H1 (cell line): Measurements from ENCODE around the gene PRDX2. TPM values are rescaled to one million over a fixed set of nuclear protein-coding genes. Genes with fewer than 3 reads are reported as not detected.

ENCODE experiments used
- CTCF ChIA-PET: fragments of 300-600 bp; sonication (Branson Sonifier 250); formaldehyde crosslinking; loops from one replicate; lab custom pipeline; 2021; ENCODE audit not compliant: partially characterized antibody; lab: Charles Lee
- POLR2A ChIA-PET: fragments of 300-600 bp; sonication (Branson Sonifier 250); formaldehyde crosslinking; loops from one replicate; lab custom pipeline; 2021; ENCODE audit warnings: inconsistent platforms; ENCODE audit not compliant: partially characterized antibody; lab: Charles Lee
- DNase-seq, 2 experiments: peaks; one replicate each; pipeline versions ENCODE4 v3.0.0 to v3.0.0-alpha.2; 2010 to 2022; ENCODE audit warnings: low spot score in 2 of 2, low read depth in 1 of 2, mixed read lengths in 1 of 2
- FAIRE-seq: peaks from 2 replicates; lab custom pipeline; 2011; peaks lifted over from hg19 to GRCh38; lab: Jason Lieb, UNC
- H2AFZ ChIP-seq: 2 replicates; pipeline ENCODE4 v1.8.1; 2012; ENCODE audit warnings: low read length, inconsistent platforms
- H2AK5ac ChIP-seq: 2 replicates; pipeline ENCODE4 v1.6.1; 2013; ENCODE audit warnings: low read depth, low read length
- H2BK120ac ChIP-seq: replicated peaks from 2 replicates; pipeline ENCODE3; 2013; ENCODE audit warnings: low read depth, low read length, inconsistent platforms
- H2BK12ac ChIP-seq: 2 replicates; pipeline ENCODE4 v1.6.1; 2013; ENCODE audit warnings: low read depth, low read length
- H2BK15ac ChIP-seq: 2 replicates; pipeline ENCODE4 v1.6.1; 2013; ENCODE audit warnings: low read length
- H2BK20ac ChIP-seq: 2 replicates; pipeline ENCODE4 v1.6.1; 2013; ENCODE audit warnings: low read length
- H2BK5ac ChIP-seq: 2 replicates; pipeline ENCODE4 v1.6.1; 2013; ENCODE audit warnings: low read depth, low read length
- H3K14ac ChIP-seq: 2 replicates; pipeline ENCODE4 v1.6.1; 2013; ENCODE audit warnings: inconsistent platforms; ENCODE audit not compliant: insufficient read length
- H3K18ac ChIP-seq: 2 replicates; pipeline ENCODE4 v1.6.1; 2013; ENCODE audit warnings: low read length; ENCODE audit errors: extremely low read depth
- H3K23ac ChIP-seq: 2 replicates; pipeline ENCODE4 v1.6.1; 2013; ENCODE audit warnings: inconsistent platforms; ENCODE audit not compliant: insufficient read length
- H3K23me2 ChIP-seq: 2 replicates; pipeline ENCODE4 v1.6.1; 2013; ENCODE audit warnings: low read depth, low read length
- H3K27ac ChIP-seq: 2 replicates; pipeline ENCODE4 v1.6.1; 2011; ENCODE audit warnings: low read depth, low read length, inconsistent platforms
- H3K27me3 ChIP-seq, 4 experiments: replicated peaks in 1 of 4; 1 replicate in 1 of 4; 2 replicates in 3 of 4; pipeline versions ENCODE4 v1.6.1 to v1.8.1; 2011 to 2013; ENCODE audit warnings: low read length in 3 of 4, mild to moderate bottlenecking in 3 of 4, inconsistent platforms in 2 of 4, mixed read lengths in 2 of 4, moderate library complexity in 1 of 4; ENCODE audit not compliant: control insufficient read depth in 3 of 4, insufficient read depth in 3 of 4; ENCODE audit errors: extremely low read depth in 1 of 4
- H3K36me3 ChIP-seq, 4 experiments: 2 replicates each; pipeline versions ENCODE4 v1.6.1 to v1.8.1; 2011 to 2013; ENCODE audit warnings: mild to moderate bottlenecking in 4 of 4, low read length in 3 of 4, moderate library complexity in 2 of 4, control low read depth in 1 of 4, inconsistent platforms in 1 of 4; ENCODE audit not compliant: insufficient read depth in 4 of 4, control insufficient read depth in 2 of 4
- H3K4ac ChIP-seq: replicated peaks from 2 replicates; pipeline ENCODE3; 2013; ENCODE audit warnings: low read length, low read depth, mixed read lengths, inconsistent platforms; ENCODE audit not compliant: insufficient read length
- H3K4me1 ChIP-seq, 4 experiments: replicated peaks in 1 of 4; 1 replicate in 1 of 4; 2 replicates in 3 of 4; pipeline versions ENCODE4 v1.6.1 to v1.8.1; 2011 to 2013; ENCODE audit warnings: low read length in 3 of 4, inconsistent platforms in 2 of 4, mixed read lengths in 1 of 4; ENCODE audit not compliant: insufficient read depth in 4 of 4, control insufficient read depth in 3 of 4
- H3K4me2 ChIP-seq, 2 experiments: 2 replicates each; pipeline versions ENCODE4 v1.6.1 to v1.8.1; 2011 to 2013; ENCODE audit warnings: low read depth in 2 of 2, low read length in 2 of 2, control low read depth in 1 of 2, inconsistent platforms in 1 of 2, mild to moderate bottlenecking in 1 of 2; ENCODE audit not compliant: insufficient read depth in 1 of 2
- H3K4me3 ChIP-seq, 4 experiments: fragments of 200-600, 300-600 bp in 1 of 4; sonication (generic), shearing (Covaris generic), sonication (Bioruptor Twin) in 1 of 4; 2 replicates each; pipeline versions ENCODE4 v1.5.1 to v1.8.1; 2011 to 2016; ENCODE audit warnings: low read length in 4 of 4, low read depth in 3 of 4, control low read depth in 2 of 4, inconsistent platforms in 2 of 4, mild to moderate bottlenecking in 2 of 4, mixed read lengths in 1 of 4, moderate library complexity in 1 of 4; ENCODE audit not compliant: insufficient read depth in 2 of 4; ENCODE audit errors: extremely low read depth in 1 of 4
- H3K56ac ChIP-seq: replicated peaks from 2 replicates; pipeline ENCODE3; 2013; ENCODE audit warnings: low read depth, mild to moderate bottlenecking, mixed read lengths, low read length, inconsistent platforms; ENCODE audit not compliant: insufficient read length
- H3K79me1 ChIP-seq: 2 replicates; pipeline ENCODE4 v1.6.1; 2013; ENCODE audit warnings: low read depth, low read length, control low read depth
- H3K79me2 ChIP-seq, 2 experiments: 2 replicates each; pipeline versions ENCODE4 v1.6.1 to v1.8.1; 2012 to 2013; ENCODE audit warnings: low read length in 2 of 2, mild to moderate bottlenecking in 2 of 2, inconsistent platforms in 1 of 2; ENCODE audit not compliant: insufficient read depth in 2 of 2, control insufficient read depth in 1 of 2
- H3K9ac ChIP-seq, 4 experiments: replicated peaks in 1 of 4; 1 replicate in 1 of 4; 2 replicates in 3 of 4; pipeline versions ENCODE4 v1.6.1 to v1.8.1; 2011 to 2013; ENCODE audit warnings: low read depth in 3 of 4, low read length in 3 of 4, control low read depth in 2 of 4, mild to moderate bottlenecking in 2 of 4, moderate library complexity in 2 of 4, inconsistent platforms in 1 of 4; ENCODE audit errors: extremely low read depth in 1 of 4
- H3K9me3 ChIP-seq, 2 experiments: 2 replicates each; pipeline versions ENCODE4 v1.6.1 to v1.8.1; 2012 to 2013; ENCODE audit warnings: mild to moderate bottlenecking in 2 of 2, moderate library complexity in 2 of 2, control low read depth in 1 of 2, inconsistent platforms in 1 of 2, low read depth in 1 of 2, low read length in 1 of 2, mixed read lengths in 1 of 2; ENCODE audit not compliant: insufficient read depth in 2 of 2
- H4K20me1 ChIP-seq, 2 experiments: replicated peaks in 1 of 2; 2 replicates each; pipeline versions ENCODE3 to v1.8.1; 2011 to 2013; ENCODE audit warnings: inconsistent platforms in 2 of 2, low read length in 2 of 2, mild to moderate bottlenecking in 1 of 2; ENCODE audit not compliant: insufficient read depth in 2 of 2, control insufficient read depth in 1 of 2
- H4K5ac ChIP-seq: 2 replicates; pipeline ENCODE4 v1.6.1; 2013; ENCODE audit warnings: low read length, low read depth, mixed read lengths, inconsistent platforms; ENCODE audit not compliant: insufficient read length
- H4K8ac ChIP-seq: 2 replicates; pipeline ENCODE4 v1.8.0; 2013; ENCODE audit warnings: mild to moderate bottlenecking, moderate library complexity, low read length, inconsistent platforms; ENCODE audit not compliant: insufficient read depth; ENCODE audit errors: extremely low read depth
- H4K91ac ChIP-seq: replicated peaks from 2 replicates; pipeline ENCODE3; 2013; ENCODE audit warnings: low read length, mixed read lengths, inconsistent platforms; ENCODE audit not compliant: insufficient read length
- ATF3 ChIP-seq: IDR thresholded peaks from 2 replicates; pipeline ENCODE4 v1.6.1; 2011; ENCODE audit warnings: low read depth, mild to moderate bottlenecking, low read length; ENCODE audit not compliant: insufficient read depth
- POLR2AphosphoS5 ChIP-seq: IDR thresholded peaks from 2 replicates; pipeline ENCODE4 v1.6.1; 2011; ENCODE audit warnings: low read depth, low read length
- RAD21 ChIP-seq, 2 experiments: IDR thresholded peaks in 1 of 2; conservative IDR thresholded peaks in 1 of 2; 2 replicates each; pipeline ENCODE4 v1.6.1; 2011; ENCODE audit warnings: low read depth in 2 of 2, low read length in 2 of 2, improper control_type of control experiment in 1 of 2, inconsistent platforms in 1 of 2, mild to moderate bottlenecking in 1 of 2, moderate library complexity in 1 of 2
- RBBP5 ChIP-seq: IDR thresholded peaks from 2 replicates; pipeline ENCODE4 v1.7.1; 2012; ENCODE audit warnings: low read depth, mild to moderate bottlenecking, inconsistent platforms, low read length, moderate library complexity, borderline replicate concordance
- RXRA ChIP-seq: IDR thresholded peaks from 2 replicates; pipeline ENCODE4 v1.6.1; 2011; ENCODE audit warnings: low read depth, mild to moderate bottlenecking, low read length, moderate library complexity; ENCODE audit not compliant: insufficient read depth
- SIRT6 ChIP-seq: IDR thresholded peaks from one replicate; pipeline ENCODE4 v1.7.1; 2012; ENCODE audit warnings: low read length, inconsistent platforms
- SP1 ChIP-seq: IDR thresholded peaks from 2 replicates; pipeline ENCODE4 v1.6.1; 2011; ENCODE audit warnings: low read depth, low read length
- SP4 ChIP-seq: IDR thresholded peaks from 2 replicates; pipeline ENCODE4 v1.6.1; 2012; ENCODE audit warnings: low read length, inconsistent platforms
- SRF ChIP-seq: IDR thresholded peaks from 2 replicates; pipeline ENCODE4 v1.6.1; 2011; ENCODE audit warnings: mild to moderate bottlenecking, low read depth, low read length, moderate library complexity
- WGBS, 2 experiments: shearing (Covaris generic) in 1 of 2; methylation state at CpG; one replicate each; pipeline versions ENCODE4 v1.1.6 to v1.1.7; 2013 to 2015; ENCODE audit warnings: low lambda C conversion rate in 2 of 2, mixed read lengths in 2 of 2, inconsistent platforms in 1 of 2, low coverage in 1 of 2, missing lambda C conversion rate in 1 of 2; ENCODE audit not compliant: insufficient replicate concordance in 2 of 2, insufficient coverage in 1 of 2, insufficient read length in 1 of 2; ENCODE audit errors: extremely low coverage in 1 of 2, missing lambda C conversion rate in 1 of 2; 5-methylcytosine and 5-hydroxymethylcytosine counted together
- polyA plus RNA-seq, 7 experiments: library from polyadenylated mRNA; depleted of rRNA in 3 of 7; stranded (reverse) in 5 of 7; unstranded in 2 of 7; fragments of >200 nt in 5 of 7; fragments of 200-250 nt in 2 of 7; gene quantifications; 1 replicate in 5 of 7; 2 replicates in 1 of 7; 4 replicates in 1 of 7; pipeline versions ENCODE4 v1.2.1 to v1.2.3, GENCODE V29; 2011 to 2013; ENCODE audit warnings: missing spikeins in 2 of 7, mixed read lengths in 2 of 7
- total RNA-seq: library from RNA; stranded (reverse); fragmentation: NEBNext Ultra II Directional; extraction: Animal tissue kit (Norgen Biotek cat#: 25700); gene quantifications from 2 replicates; pipeline ENCODE4 v1.2.1, GENCODE V29; 2021

PRDX2 gene
- total and polyA plus RNA-seq, 2 of the 8 experiments (the other 6 are each of a cell fraction or from before 2014, with no cell fraction given): 380 to 748 TPM

GRCh38 chr19:12782174-12782423, 19.5 kb downstream of the PRDX2 start:
- H3K79me1 ChIP-seq: no peaks in the 10 kb centered on the region; the same call in 1 of the 2 replicates
- H2BK12ac ChIP-seq: peak overlapping the region; percentile 56
- H3K4me3 ChIP-seq: peak overlapping the region; percentile 38 to 77 (median 54); a peak in 7 of 8 replicates
- H4K5ac ChIP-seq: peak overlapping the region; percentile 27
- peak overlapping the region; percentile 95 for H2BK15ac ChIP-seq
- H3K23ac ChIP-seq: no peak overlapping the region
- no peaks in the 10 kb centered on the region for H3K9me3 ChIP-seq
- FAIRE-seq (no peak), DNase-seq (no peak)
- H3K18ac ChIP-seq: peak overlapping the region; percentile 86
- H3K27me3 ChIP-seq: no peaks in the 10 kb centered on the region
- no peaks in the 10 kb centered on the region for H3K36me3 ChIP-seq
- H3K4me2 ChIP-seq: peak overlapping the region; percentile 51 to 98
- H3K79me2 ChIP-seq: no peaks in the 10 kb centered on the region
- peak overlapping the region; percentile 53; the same call in 1 of the 2 replicates for H2BK20ac ChIP-seq
- peak overlapping the region; percentile 37 for H4K91ac ChIP-seq
- no peak overlapping the region for H3K4ac ChIP-seq
- H3K4me1 ChIP-seq: peaks cover 13 to 30% (median 19%) of the 10 kb centered on the region in 4 experiments
- TF ChIP-seq RBBP5 (no peak), ATF3 (no peak), RXRA (no peak), SP4 (no peak), SP1 (no peak), SIRT6 (no peak), POLR2AphosphoS5 (no peak), SRF (no peak), RAD21 (IDR thresholded peaks at IDR 0.05 in 1 of 2, conservative IDR thresholded peaks at IDR 0.05 in 1 of 2; ENCODE audit: low read depth in 2 of 2, low read length in 2 of 2) (no peak)
- no peak overlapping the region for H3K27ac ChIP-seq
- H4K20me1 ChIP-seq: peaks cover 0 to 1% of the 10 kb centered on the region in 2 experiments
- H3K56ac ChIP-seq: no peak overlapping the region
- peaks cover 27% of the 10 kb centered on the region; the same call in 1 of the 2 replicates for H3K23me2 ChIP-seq
- 65% methylated on average over 12 of the region's 12 CpGs; no CpG with 5 or more reads in 1 of the 2 experiments for WGBS, 2 experiments
- H3K9ac ChIP-seq: no peak overlapping the region
- no peak overlapping the region for H2AFZ ChIP-seq
- H4K8ac ChIP-seq: peak overlapping the region; percentile 76; the same call in 1 of the 2 replicates
- H2BK120ac ChIP-seq: peak overlapping the region; percentile 4
- H3K14ac ChIP-seq: no peak overlapping the region
- 0 out of 2 replicates have a peak overlapping the region, but pooled peaks have one; percentile 20 for H2BK5ac ChIP-seq
- ChIA-PET CTCF (interaction anchor here (1.2 to 9.3 kb wide), 2 partner anchors 14 to 53 kb away, joined by 4 to 277 read pairs; partner anchors contain the start of gene JUNB), POLR2A (interaction anchor here (1.0 to 16.6 kb wide), 4 partner anchors 15 to 101 kb away, joined by 3 to 317 read pairs (median 4); partner anchors contain the start of genes DHPS, JUNB, PRDX2 and RTBDN)
- H2AK5ac ChIP-seq: peak overlapping the region; percentile 76; the same call in 1 of the 2 replicates
